GM15510 (cell line): ENCODE data around the gene PAIP2.

Source experiments
- POLR2A ChIP-seq: IDR thresholded peaks from 3 replicates; pipeline ENCODE4 v1.6.1; 2011; ENCODE audit warnings: borderline replicate concordance; ENCODE audit not compliant: insufficient read length; ENCODE audit errors: extremely low read depth

The PAIP2 gene

DNA sequence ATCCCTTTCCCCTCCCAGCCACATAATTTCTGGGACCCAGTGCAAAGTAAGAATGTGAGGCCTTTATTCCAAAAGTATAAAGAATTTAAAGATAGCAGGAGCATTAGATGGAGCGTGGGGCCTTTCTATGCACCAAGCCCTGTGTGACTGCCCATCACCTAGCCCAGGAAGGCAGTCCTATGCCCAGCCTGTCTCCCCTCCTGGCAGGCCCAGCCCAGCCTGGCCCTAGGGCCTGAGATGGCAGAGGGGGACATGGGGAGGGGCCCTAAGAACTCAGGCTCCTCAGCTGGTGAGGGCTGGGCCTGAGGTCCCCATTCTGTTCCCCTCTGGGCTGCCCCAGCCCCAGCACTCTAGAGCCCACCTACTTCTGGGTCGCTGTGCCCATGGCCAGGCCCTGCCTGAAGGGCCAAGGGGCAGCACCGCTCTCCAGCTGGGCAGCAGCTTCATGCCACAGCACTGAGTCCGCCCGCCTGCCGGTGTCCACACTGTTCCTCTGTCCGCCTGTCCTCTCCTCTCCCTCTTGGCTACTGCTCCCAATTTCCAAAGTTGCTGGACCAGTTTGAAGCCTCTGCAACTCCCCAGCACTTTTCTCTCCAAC is 42.4 kb downstream of the PAIP2 start:
- TF ChIP-seq POLR2A, result peak; percentile 8

DNA sequence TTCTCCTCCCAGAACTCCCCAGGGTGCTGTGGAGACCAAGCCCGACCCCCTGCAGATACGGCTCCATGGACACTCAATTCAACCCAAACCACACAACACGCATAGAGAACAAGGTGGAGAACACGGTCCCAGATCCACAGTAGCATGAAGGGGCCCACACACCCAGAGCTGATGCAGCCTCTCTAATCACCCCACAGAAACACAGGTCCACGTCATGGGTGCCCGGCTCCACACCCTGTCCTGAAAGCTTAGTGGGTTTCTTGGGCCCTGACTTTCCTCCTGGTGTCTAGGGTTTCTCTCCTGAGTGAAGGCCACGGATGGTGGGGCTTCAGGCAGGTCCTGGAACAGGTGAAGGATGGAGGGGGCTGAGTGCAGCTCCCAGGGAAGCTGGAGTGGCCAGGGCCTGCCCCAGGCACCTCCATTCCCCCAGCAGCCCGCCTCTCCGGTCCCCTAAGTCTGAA is 43.0 kb downstream of the PAIP2 start:
- TF ChIP-seq POLR2A, result peak; percentile 41

DNA sequence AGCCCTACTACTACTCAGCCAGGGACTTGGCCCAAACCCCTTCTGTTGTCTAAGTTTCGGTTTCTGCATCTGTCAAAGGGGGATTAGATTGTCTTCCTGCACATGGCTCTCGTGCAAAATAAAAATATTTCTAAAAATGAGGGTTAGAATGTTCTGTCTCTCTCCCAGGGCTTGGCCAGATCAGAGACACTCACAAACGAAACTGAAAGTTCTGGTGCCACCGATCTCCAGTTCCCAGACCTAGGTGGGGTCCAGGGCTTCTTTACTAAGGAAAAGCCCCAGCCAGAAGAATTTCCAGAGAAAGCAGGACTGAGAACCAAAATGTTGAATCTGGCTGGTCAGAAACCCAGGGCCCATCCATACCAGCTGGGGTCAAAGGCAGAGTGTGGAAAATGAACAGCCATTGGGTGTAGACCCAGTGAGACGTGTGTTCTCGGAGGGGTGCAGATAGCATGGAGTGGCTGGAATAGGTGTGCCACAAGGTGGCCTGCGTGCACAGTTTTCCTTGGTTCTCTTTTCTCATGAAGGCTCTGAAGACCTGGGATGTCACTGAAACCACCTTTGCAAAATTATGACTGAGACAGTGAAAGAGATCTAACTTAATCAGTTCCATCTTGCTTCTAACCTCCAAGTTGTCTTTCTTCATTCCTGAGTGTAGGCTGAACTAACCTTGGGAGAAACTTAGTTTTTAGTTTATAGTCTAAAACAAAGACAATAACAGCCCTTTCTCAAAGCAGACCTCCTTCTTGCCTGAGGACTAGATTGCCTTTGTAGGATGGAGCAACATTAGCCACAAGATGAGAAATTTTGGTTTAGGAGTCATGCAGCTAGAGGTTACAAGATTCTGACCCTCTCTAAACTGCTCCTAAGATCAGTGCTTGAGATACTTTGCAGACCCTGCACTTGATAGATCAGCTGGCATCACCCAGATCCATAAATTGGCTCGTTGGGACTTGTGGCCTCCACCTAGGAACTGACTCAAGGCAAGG is 43.7 kb downstream of the PAIP2 start:
- TF ChIP-seq POLR2A, result peak; percentile 4

DNA sequence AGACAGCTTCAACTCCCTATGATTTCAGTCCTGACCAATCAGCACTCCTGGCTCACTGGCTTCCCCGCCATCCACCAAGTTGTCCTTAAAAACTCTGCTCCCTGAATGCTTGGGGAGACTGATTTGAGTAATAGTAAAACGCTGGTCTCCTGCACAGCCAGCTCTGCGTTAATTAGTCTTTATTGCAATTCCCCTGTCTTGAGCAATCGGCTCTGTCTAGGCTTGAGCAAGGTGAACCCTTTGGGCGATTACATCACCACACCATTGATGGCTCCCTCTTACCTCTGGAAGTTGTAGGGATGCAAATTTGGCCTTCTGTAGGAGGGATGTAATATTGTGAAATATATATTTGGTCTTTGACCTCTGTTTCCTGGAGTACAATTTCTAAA is 44.4 kb downstream of the PAIP2 start:
- TF ChIP-seq POLR2A, result no peak

DNA sequence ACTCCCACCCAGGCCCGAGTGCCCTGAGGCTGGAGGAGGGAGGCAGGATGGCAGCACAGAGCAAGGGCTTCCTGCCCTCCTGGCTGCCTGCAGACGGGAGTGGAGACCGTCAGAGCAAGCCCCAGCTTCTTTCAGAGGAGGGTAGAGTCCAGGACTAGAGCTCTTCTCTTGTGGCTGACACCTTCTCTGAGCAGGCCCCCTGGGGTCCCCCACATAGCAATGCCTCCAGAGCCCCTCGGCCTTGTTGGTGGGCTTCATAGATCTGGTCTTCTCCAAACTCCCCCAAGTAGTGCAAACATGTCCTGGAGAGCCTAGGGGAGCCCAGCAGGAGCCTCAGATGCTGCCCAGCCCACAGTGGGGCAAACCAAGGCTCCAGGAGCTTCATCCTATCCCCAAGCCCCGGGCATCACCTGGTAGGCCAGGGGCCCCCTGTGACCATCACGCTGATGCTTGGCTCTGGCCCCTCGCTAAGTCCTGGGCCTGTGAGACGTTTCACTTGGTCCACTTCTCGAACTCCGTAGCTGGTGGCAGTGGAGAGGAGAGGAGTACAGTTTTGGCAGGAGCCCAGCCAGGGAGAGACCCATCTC is 46.0 kb downstream of the PAIP2 start:
- TF ChIP-seq POLR2A, result no peak

DNA sequence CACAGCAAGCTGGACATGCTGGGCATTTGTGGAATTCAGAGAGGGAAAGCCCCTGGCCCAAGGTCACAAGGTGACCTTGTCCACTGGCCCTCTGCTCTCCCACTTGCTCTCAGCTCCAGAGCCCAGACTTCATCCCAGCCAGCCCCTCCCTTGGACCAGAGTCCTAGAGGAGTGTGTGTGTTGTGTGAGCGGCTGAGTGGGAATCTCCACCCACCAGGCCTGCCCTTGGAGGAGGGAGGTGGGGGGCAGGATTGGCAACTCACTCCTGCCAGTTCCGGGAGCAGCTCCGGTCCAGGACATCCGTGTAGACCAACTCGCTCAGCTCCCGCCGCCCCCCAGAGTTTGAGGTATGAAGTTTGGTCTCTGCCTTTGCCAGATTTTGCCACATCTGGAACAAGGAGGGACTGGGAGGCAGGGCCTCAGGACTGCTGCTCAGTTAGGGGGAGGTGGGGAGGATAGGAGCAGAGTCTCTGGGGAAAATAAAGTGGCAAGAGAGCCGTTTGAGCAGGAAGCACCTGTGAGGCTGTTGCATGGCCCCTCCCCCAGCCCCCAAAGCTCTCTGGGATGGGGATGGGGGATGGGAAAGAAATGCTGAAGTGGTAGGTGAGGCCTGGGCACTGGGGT is 46.7 kb downstream of the PAIP2 start:
- no peak for TF ChIP-seq POLR2A

DNA sequence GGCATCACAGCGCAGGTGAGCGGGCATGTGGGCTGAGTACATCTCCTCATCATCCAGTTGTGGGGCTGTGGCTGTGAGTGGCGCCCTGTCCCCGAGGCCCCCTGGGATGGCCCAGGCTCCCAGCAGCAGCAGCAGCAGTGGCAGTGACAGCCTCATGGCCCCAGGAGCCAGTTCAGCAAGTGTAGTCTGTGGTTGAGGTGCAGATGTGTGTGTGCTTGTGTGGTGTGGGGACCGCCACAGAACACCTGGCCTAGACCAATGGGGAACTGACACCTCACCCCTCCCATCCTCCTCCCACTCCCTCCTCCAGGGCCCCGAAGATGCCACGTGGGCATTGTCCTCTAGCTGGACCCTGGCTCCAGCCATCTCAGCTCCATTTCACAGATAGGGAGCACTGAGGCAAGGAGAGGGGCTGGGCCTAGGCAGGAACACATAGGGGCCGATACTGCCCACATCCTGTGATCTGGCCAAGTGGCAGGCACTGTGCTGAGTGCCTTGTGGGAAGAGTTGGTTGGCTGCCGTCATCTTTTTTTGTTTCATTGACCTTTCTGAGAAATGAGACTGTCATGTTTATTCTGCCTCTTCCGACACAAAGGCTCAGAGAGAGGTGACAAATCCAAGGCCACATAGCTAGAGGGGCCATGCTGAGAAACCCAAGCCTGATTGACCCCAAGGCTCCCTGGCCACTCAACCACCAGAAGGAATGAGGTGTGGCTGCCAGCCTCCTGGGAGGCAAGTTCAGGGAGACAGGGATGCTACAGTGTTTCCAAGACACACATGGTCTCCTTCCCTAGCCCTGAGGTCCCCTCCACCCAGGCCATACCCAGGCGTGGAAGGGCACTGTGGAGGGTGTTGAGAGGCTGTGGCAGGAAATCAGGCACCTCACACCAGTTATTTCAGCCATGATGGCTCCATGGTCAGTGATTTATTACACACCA is 48.3 kb downstream of the PAIP2 start, which contains the start of gene MZB1:
TSS of gene MZB1 (minus strand) at position 213 of the 938 bp plus-strand sequence. CDS start at position 156, 57 bp downstream.
- TF ChIP-seq POLR2A, result peak; percentile 93

DNA sequence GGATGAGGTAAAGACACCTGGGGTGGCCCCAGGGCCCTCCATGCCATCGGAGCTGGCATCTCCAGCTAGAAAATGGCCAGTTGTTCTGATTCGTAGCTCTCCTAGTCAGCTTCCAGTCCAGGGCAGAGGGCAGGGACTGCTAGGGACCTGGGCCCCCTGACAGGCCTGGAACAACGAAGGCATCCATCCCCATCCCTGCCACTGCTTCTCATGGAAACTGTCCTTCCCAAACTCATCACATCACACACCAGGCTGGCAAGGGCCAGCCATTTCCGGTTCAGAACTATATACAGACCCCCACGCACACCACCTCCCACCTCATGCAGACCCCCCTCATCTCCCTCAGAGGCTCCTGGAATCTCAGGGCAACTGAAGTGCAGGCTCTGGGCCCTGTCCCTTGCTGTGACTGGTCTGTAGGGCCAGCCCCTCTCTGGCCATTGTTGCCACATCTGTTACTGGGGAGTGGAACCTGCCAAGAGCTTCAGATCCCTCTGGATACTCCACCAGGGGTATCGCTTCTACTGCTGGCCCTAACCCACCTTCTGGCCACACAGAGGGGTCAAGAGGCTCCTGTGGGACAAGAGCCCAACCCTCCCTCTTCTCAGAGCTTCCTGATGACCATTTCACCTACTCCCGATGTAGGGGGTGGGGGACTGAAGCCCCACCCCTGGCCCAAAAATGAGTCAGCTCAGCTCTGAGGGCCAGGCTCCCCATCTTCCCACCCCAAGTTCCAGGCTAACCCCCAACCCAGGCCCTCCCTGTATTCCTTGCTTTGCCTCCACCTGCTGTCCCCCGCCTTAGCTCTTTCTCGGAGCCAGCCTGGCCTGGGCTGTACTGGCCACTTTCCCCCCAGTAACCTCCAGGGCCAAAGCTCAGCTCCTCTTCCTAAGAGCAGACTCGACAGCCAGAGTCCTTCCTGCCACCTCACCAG is 49.2 kb downstream of the PAIP2 start:
- no peak for TF ChIP-seq POLR2A

DNA sequence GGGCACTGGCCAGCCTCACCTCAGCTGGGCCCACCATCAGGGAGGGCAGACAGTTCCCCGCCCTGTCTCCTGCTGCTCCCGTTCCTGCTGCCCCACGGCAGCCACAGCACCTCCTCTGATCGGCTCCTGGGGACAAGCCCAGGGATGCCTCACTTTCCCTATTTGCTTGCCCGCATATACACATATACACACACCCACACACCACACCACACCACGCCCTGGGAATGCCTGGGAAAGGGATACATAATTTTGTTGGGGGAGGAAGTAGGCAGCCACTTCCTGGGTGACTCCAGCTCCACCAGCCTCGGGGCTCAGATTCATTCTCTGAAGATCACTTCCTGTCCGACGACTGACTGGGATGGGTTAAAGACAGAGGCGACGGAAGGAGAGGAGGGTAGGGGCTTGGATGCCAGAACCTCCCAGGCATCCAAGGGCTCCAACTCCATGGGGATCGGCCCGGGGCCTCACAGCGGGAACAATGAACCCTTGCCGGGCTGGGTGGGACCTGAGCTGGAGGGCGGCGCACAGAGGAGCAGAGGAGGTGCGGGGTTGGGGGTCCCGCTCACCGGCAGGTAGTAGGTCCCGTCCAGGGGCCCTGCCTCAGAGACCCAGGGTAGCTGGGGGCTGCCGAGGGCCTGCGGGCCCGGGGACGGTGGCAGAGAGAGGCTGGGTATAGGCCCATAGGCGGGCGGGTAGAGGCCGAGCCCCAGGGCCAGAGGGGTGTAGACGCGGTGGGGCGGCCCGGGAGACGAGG is 50.1 kb downstream of the PAIP2 start:
- peak; percentile 55 for TF ChIP-seq POLR2A

DNA sequence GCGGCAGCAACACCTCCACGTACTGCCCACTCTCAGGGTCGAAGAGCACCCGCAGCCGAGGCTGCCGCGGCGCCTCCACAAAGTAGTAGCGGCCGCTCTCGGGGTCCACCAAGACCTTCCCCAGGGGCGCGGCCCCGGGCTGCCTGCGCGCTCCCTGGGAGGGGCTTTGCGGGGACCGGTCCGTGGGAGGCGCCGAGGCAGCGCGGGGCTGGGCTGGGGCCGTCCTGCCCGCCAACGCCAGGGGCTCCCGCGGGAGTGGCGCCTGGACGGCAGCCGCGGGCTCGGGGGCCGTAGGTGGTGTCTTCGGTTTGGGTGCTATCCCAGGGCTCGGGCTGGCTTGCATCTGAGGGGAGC is 50.6 kb downstream of the PAIP2 start:
- TF ChIP-seq POLR2A, result peak; percentile 42

DNA sequence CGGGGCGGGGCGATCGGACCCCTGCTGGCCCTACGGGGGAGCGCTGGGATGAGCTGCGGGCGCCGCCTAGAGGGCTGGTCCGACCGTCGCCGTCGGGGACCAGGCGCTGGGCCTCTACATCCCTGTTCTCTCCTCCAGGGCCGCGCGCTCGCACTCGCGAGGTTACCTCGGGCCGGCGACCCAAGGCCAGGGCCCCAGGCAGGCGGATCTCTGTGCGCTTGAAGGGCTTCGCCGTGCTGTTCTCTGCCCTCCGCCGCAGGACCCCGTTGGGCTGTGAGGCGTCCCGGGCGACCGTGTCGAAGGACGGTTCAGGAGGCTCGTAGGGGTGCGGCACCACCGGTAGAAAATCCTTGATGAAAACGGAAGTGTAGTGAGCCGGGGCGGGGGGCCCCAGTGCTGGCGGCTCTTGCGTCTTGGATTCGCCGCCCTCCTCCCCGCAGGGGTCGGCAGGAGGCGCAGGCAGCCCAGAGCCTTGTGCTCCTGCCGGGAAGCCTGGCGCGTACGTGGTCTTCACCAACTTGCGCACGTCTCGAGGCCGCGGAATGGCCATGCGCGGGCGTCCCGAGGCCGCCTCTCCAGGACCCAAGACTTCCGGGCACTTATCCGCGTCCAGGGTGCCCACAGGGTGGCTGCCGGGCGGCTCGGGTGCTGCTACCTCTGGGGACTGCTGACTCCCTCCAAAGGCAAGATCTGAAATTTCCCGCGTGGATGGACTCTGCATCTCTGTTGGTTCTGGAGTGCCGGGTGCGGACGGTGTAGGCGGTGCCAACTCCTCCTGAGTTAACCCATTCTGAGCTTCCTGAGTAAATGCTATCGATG is 51.2 kb downstream of the PAIP2 start:
- TF ChIP-seq POLR2A, result no peak

DNA sequence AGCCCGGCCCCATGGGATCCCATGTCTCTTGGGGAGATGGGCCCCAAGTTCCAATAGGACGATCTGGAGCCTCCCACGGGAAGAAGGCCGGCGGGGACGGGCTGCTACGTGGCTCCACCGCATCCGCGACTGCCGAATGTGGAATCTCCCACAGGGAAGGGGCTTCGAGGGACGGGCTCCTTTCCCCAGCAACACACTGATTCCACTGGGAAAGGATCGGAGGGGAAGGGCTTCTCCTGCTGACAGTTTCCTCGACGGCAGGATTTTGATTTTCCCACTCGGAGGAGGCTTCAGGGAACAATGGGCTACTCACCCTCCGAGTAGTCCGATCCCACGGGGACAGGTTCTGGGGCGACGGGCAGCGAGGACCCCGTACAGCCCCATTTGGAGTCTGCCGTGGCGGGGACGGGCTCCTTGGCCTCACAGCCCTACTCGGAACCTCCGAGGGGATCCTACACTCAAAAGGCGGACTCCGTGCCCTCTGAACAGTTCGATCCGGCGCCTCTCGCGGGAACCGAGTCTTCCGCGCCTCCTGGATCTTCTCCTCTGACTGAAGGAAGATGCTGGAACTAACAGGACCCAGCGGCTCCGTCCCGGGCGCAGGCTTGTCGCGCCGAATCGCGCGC is 52.0 kb downstream of the PAIP2 start:
- TF ChIP-seq POLR2A, result no peak
